HG03460 (cell line): ENCODE measurements around the gene ELF3.
"Not testable (repeated sequence)": the region's sequence is repeated elsewhere in the genome, so short reads cannot be mapped to it uniquely, and the experiment has no call there.

Experiments
- ATAC-seq: cut with Tn5 transposase; IDR thresholded peaks from one replicate; pipeline ENCODE4 v1.9.1; 2021; ENCODE audit not compliant: unreplicated experiment

Gene ELF3

GRCh38 chr1:202010180-202011015 lies at the start of gene ELF3:
Gene ELF3, plus strand, starts transcription at chr1:202010587. Its CDS starts 550 bp downstream, at chr1:202011137.
- peak; percentile 85 for ATAC-seq

- not testable (repeated sequence) for ATAC-seq
Observed at GRCh38 chr1:201962382-201962781, 48.0 kb upstream of the ELF3 start.

- no peak for ATAC-seq
Observed at GRCh38 chr1:201964261-201964660, 46.1 kb upstream of the ELF3 start.

GRCh38 chr1:201966171-201966570 lies 44.2 kb upstream of the ELF3 start:
- no peak for ATAC-seq

GRCh38 chr1:201968202-201968925 lies 42.0 kb upstream of the ELF3 start:
- no peak for ATAC-seq

GRCh38 chr1:201970334-201971159 lies 39.8 kb upstream of the ELF3 start:
- ATAC-seq, result no peak

GRCh38 chr1:201982082-201982622 lies 28.2 kb upstream of the ELF3 start:
- peak; percentile 78 for ATAC-seq

GRCh38 chr1:201982623-201983379 lies 27.6 kb upstream of the ELF3 start, which contains the start of gene RNPEP:
Gene RNPEP, plus strand, starts transcription at chr1:201982648. Its CDS starts 19 bp downstream, at chr1:201982667.
- peak; percentile 61 for ATAC-seq

GRCh38 chr1:201983380-201983805 lies 27.0 kb upstream of the ELF3 start:
- ATAC-seq, result peak; percentile 16

- ATAC-seq, result no peak
Observed at GRCh38 chr1:201984446-201984845, 25.9 kb upstream of the ELF3 start.

GRCh38 chr1:201985355-201985754 lies 25.0 kb upstream of the ELF3 start:
- no peak for ATAC-seq

GRCh38 chr1:201988601-201989000 lies 21.8 kb upstream of the ELF3 start:
- ATAC-seq, result no peak

GRCh38 chr1:201989354-201990128 lies 20.8 kb upstream of the ELF3 start:
- ATAC-seq, result no peak

GRCh38 chr1:201990427-201990826 lies 20.0 kb upstream of the ELF3 start:
- ATAC-seq, result no peak

- no peak for ATAC-seq
Observed at GRCh38 chr1:201999625-202000238, 10.7 kb upstream of the ELF3 start.

- ATAC-seq, result no peak
Observed at GRCh38 chr1:202002507-202002906, 7.9 kb upstream of the ELF3 start.

- no peak for ATAC-seq
Observed at GRCh38 chr1:202004711-202005110, 5.7 kb upstream of the ELF3 start.

GRCh38 chr1:202005958-202006357 lies 4.4 kb upstream of the ELF3 start:
- no peak for ATAC-seq

- ATAC-seq, result no peak
Observed at GRCh38 chr1:202007304-202007703, 3.1 kb upstream of the ELF3 start.
